HepG2 (cell line): ENCODE data around the gene PIGX. TPM values are rescaled to one million over a fixed set of nuclear protein-coding genes. Genes with fewer than 3 reads are reported as not detected.

Source experiments
- ADNP ChIP-seq: sonication (generic); formaldehyde crosslinking; IDR thresholded peaks from 2 replicates; pipeline ENCODE4 v1.4.0; 2020; ENCODE audit warnings: missing genetic modification reagents
- DR1 ChIP-seq: sonication (generic); formaldehyde crosslinking; IDR thresholded peaks from 2 replicates; pipeline ENCODE4 v1.8.0; 2021; ENCODE audit warnings: mild to moderate bottlenecking, missing genetic modification reagents, inconsistent platforms
- HNRNPUL1 ChIP-seq: fragments of 200-400 bp; formaldehyde crosslinking; IDR thresholded peaks from 2 replicates; pipeline ENCODE4 v1.6.1; 2017; ENCODE audit warnings: low read depth, mild to moderate bottlenecking, low read length, moderate library complexity
- KAT2B ChIP-seq: fragments of 150-350 bp; IDR thresholded peaks from 2 replicates; pipeline ENCODE4 v1.6.1; 2014; ENCODE audit warnings: low read depth, low read length, borderline replicate concordance
- KDM5B ChIP-seq: sonication (generic); formaldehyde crosslinking; IDR thresholded peaks from 2 replicates; pipeline ENCODE4 v1.4.0; 2020; ENCODE audit warnings: missing genetic modification reagents, mild to moderate bottlenecking, borderline replicate concordance
- MED8 ChIP-seq: sonication (generic); formaldehyde crosslinking; IDR thresholded peaks from 2 replicates; pipeline ENCODE4 v1.8.1; 2023; ENCODE audit warnings: mild to moderate bottlenecking, missing genetic modification reagents; ENCODE audit not compliant: insufficient replicate concordance
- MEF2D ChIP-seq: sonication (generic); formaldehyde crosslinking; IDR thresholded peaks from 2 replicates; pipeline ENCODE4 v1.5.1; 2020; ENCODE audit warnings: mild to moderate bottlenecking, missing genetic modification reagents
- MIXL1 ChIP-seq: IDR thresholded peaks from 2 replicates; pipeline ENCODE4 v1.6.1; 2016
- MYC ChIP-seq: sonication (generic); formaldehyde crosslinking; IDR thresholded peaks from 2 replicates; pipeline ENCODE4 v1.9.0; 2021; ENCODE audit warnings: missing genetic modification reagents, borderline replicate concordance
- SIX4 ChIP-seq: sonication (generic); formaldehyde crosslinking; IDR thresholded peaks from 2 replicates; pipeline ENCODE4 v1.4.0; 2020; ENCODE audit warnings: missing genetic modification reagents
- ZFP36L2 ChIP-seq: sonication (generic); formaldehyde crosslinking; IDR thresholded peaks from 2 replicates; pipeline ENCODE4 v1.4.0; 2020; ENCODE audit warnings: missing genetic modification reagents
- ZFP41 ChIP-seq: sonication (generic); formaldehyde crosslinking; IDR thresholded peaks from 2 replicates; pipeline ENCODE4 v1.4.0; 2020; ENCODE audit warnings: mild to moderate bottlenecking, missing genetic modification reagents, borderline replicate concordance
- ZNF24 ChIP-seq: fragments of 450-650 bp; IDR thresholded peaks from 2 replicates; pipeline ENCODE4 v1.6.1; 2017; ENCODE audit warnings: antibody characterized with exemption, mild to moderate bottlenecking
- ZNF326 ChIP-seq: sonication (generic); formaldehyde crosslinking; IDR thresholded peaks from 2 replicates; pipeline ENCODE4 v1.4.0; 2020; ENCODE audit warnings: missing genetic modification reagents, borderline replicate concordance
- ZNF616 ChIP-seq: sonication (generic); formaldehyde crosslinking; IDR thresholded peaks from 2 replicates; pipeline ENCODE4 v1.5.0; 2020; ENCODE audit warnings: low read depth, mild to moderate bottlenecking, missing genetic modification reagents
- ZNF629 ChIP-seq: sonication (generic); formaldehyde crosslinking; conservative IDR thresholded peaks from 2 replicates; pipeline ENCODE4 v1.5.0; 2020; ENCODE audit warnings: missing genetic modification reagents
- ZNF788 ChIP-seq: sonication (generic); formaldehyde crosslinking; IDR thresholded peaks from 2 replicates; pipeline ENCODE4 v1.5.0; 2020; ENCODE audit warnings: mild to moderate bottlenecking, missing genetic modification reagents, borderline replicate concordance
- ZSCAN9 ChIP-seq: IDR thresholded peaks from 2 replicates; pipeline ENCODE4 v1.6.1; 2016; ENCODE audit warnings: borderline replicate concordance
- polyA plus RNA-seq, 8 experiments: library from polyadenylated mRNA; depleted of rRNA in 3 of 8; stranded (reverse) in 7 of 8; unstranded in 1 of 8; fragments of >200 nt; fragmentation: Illumina TruSeq in 4 of 8; extraction: Trizol in 4 of 8; gene quantifications; 2 replicates each; pipeline versions ENCODE4 v1.2.1 to v1.2.3, GENCODE V29; 2011 to 2016; ENCODE audit warnings: low read depth in 4 of 8, missing spikeins in 1 of 8, mixed read lengths in 1 of 8; ENCODE audit not compliant: insufficient read depth in 1 of 8
- total RNA-seq, 5 experiments: library from RNA; depleted of rRNA; stranded (reverse); fragments of >200 nt; fragmentation: Illumina TruSeq; extraction: Trizol; gene quantifications; 2 replicates each; pipeline ENCODE4 v1.2.3, GENCODE V29; 2016; ENCODE audit warnings: low read depth in 1 of 5
- TF ChIP-seq, protein P1 (sequence below): sonication (generic); formaldehyde crosslinking; IDR thresholded peaks from 2 replicates; pipeline ENCODE4 v1.8.0; 2022; ENCODE audit warnings: missing genetic modification reagents, mild to moderate bottlenecking, borderline replicate concordance
- TF ChIP-seq, protein P2 (sequence below): IDR thresholded peaks from 2 replicates; pipeline ENCODE4 v1.6.1; 2016; ENCODE audit warnings: missing genetic modification reagents, missing compliant biosample characterization
- TF ChIP-seq, protein P3 (sequence below): sonication (generic); formaldehyde crosslinking; IDR thresholded peaks from 2 replicates; pipeline ENCODE4 v1.5.0; 2020; ENCODE audit warnings: mild to moderate bottlenecking, missing genetic modification reagents, borderline replicate concordance
- TF ChIP-seq, protein P4 (sequence below): sonication (generic); formaldehyde crosslinking; IDR thresholded peaks from 2 replicates; pipeline ENCODE4 v1.5.1; 2020; ENCODE audit warnings: mild to moderate bottlenecking, missing genetic modification reagents, borderline replicate concordance
- TF ChIP-seq, protein P5 (sequence below): sonication (generic); formaldehyde crosslinking; IDR thresholded peaks from 2 replicates; pipeline ENCODE4 v1.5.1; 2020; ENCODE audit warnings: missing genetic modification reagents, mild to moderate bottlenecking, borderline replicate concordance

Gene PIGX
- total and polyA plus RNA-seq, 2 of the 13 experiments (the other 11 are each of a cell fraction or from before 2014, with no cell fraction given), result 13.2 to 21.3 TPM

DNA sequence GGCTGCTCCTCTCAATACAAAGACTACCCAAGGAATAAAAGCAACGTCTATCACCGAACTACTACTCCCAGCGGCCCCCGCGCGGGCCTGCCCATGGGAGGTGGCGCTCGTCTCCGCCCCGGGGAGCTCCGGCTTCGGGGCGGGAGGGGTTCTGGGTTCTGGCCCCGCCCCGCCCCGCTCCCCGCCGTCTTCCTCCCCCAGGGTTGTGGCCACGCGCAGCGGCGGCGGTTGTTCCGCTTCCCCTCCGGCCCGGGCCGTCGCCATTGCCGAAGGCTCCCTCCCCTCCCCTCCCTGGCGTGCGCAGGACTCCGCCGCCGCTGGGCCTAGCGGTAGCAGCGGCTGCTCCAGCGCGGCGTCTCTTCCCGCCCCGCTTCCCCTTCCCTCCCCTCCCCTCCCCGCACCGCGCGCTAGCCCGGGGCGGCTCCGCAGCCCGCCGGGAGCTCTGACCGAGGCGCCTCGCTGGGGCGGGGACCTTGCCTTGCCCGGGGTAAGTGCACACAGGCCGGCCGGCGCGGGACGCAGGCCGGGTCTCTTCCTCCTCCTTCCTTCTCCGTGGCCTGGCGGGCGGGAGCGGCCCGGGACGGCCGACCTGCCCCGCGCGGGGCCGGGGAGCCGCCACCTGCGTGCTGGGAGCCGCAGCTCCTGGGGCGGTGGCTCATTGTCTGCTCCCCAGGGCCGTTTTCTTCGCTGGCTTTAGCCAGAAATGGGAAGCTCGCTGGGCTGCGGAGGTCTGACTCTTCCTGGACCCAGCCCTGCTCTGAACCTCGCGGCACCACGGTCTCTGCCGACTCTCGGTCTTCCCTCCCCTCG is 27.7 kb downstream of the PIGX start, which contains the start of gene PAK2 (continued):
- TF ChIP-seq, protein P1, sequence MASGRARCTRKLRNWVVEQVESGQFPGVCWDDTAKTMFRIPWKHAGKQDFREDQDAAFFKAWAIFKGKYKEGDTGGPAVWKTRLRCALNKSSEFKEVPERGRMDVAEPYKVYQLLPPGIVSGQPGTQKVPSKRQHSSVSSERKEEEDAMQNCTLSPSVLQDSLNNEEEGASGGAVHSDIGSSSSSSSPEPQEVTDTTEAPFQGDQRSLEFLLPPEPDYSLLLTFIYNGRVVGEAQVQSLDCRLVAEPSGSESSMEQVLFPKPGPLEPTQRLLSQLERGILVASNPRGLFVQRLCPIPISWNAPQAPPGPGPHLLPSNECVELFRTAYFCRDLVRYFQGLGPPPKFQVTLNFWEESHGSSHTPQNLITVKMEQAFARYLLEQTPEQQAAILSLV (CRISPR knock-in tag), result no peak
- TF ChIP-seq, protein P2, sequence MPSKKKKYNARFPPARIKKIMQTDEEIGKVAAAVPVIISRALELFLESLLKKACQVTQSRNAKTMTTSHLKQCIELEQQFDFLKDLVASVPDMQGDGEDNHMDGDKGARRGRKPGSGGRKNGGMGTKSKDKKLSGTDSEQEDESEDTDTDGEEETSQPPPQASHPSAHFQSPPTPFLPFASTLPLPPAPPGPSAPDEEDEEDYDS (CRISPR knock-in tag), result no peak
- TF ChIP-seq, protein P3, sequence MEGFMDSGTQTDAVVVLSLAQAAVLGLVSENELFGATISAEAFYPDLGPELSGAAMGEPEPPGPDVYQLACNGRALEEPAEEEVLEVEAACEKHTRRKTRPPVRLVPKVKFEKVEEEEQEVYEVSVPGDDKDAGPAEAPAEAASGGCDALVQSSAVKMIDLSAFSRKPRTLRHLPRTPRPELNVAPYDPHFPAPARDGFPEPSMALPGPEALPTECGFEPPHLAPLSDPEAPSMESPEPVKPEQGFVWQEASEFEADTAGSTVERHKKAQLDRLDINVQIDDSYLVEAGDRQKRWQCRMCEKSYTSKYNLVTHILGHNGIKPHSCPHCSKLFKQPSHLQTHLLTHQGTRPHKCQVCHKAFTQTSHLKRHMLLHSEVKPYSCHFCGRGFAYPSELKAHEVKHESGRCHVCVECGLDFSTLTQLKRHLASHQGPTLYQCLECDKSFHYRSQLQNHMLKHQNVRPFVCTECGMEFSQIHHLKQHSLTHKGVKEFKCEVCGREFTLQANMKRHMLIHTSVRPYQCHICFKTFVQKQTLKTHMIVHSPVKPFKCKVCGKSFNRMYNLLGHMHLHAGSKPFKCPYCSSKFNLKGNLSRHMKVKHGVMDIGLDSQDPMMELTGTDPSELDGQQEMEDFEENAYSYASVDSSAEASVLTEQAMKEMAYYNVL (CRISPR knock-in tag), result no peak
- no peak for TF ChIP-seq ZNF629 (CRISPR knock-in tag)
- no peak; the same call in 1 of the 2 replicates for TF ChIP-seq DR1 (CRISPR knock-in tag)
- no peak for TF ChIP-seq MIXL1 (CRISPR knock-in tag)
- TF ChIP-seq, protein P4, sequence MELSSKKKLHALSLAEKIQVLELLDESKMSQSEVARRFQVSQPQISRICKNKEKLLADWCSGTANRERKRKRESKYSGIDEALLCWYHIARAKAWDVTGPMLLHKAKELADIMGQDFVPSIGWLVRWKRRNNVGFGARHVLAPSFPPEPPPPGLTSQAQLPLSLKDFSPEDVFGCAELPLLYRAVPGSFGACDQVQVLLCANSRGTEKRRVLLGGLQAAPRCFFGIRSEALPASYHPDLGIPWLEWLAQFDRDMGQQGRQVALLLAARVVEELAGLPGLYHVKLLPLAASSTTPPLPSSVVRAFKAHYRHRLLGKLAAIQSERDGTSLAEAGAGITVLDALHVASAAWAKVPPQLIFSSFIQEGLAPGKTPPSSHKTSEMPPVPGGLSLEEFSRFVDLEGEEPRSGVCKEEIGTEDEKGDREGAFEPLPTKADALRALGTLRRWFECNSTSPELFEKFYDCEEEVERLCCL (CRISPR knock-in tag), result no peak
- TF ChIP-seq MEF2D, result no peak
- TF ChIP-seq ZFP41, result no peak
- no peak for TF ChIP-seq ZFP36L2 (CRISPR knock-in tag)
- peak; percentile 94 for TF ChIP-seq MYC (CRISPR knock-in tag)
- 0 out of 2 replicates have a peak, but pooled peaks have one; percentile 44 for TF ChIP-seq ZNF616 (CRISPR knock-in tag)
- TF ChIP-seq KDM5B (CRISPR knock-in tag), result peak; percentile 50; the same call in 1 of the 2 replicates
- TF ChIP-seq KAT2B, result no peak
- no peak for TF ChIP-seq ZNF326 (CRISPR knock-in tag)
- no peak for TF ChIP-seq HNRNPUL1
- no peak for TF ChIP-seq MED8
- no peak for TF ChIP-seq ZNF788 (CRISPR knock-in tag)
- no peak for TF ChIP-seq ZNF24
- TF ChIP-seq ADNP (CRISPR knock-in tag), result no peak
- TF ChIP-seq ZSCAN9 (CRISPR knock-in tag), result no peak; the same call in 1 of the 2 replicates
- TF ChIP-seq, protein P5, sequence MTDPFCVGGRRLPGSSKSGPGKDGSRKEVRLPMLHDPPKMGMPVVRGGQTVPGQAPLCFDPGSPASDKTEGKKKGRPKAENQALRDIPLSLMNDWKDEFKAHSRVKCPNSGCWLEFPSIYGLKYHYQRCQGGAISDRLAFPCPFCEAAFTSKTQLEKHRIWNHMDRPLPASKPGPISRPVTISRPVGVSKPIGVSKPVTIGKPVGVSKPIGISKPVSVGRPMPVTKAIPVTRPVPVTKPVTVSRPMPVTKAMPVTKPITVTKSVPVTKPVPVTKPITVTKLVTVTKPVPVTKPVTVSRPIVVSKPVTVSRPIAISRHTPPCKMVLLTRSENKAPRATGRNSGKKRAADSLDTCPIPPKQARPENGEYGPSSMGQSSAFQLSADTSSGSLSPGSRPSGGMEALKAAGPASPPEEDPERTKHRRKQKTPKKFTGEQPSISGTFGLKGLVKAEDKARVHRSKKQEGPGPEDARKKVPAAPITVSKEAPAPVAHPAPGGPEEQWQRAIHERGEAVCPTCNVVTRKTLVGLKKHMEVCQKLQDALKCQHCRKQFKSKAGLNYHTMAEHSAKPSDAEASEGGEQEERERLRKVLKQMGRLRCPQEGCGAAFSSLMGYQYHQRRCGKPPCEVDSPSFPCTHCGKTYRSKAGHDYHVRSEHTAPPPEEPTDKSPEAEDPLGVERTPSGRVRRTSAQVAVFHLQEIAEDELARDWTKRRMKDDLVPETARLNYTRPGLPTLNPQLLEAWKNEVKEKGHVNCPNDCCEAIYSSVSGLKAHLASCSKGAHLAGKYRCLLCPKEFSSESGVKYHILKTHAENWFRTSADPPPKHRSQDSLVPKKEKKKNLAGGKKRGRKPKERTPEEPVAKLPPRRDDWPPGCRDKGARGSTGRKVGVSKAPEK (CRISPR knock-in tag), result no peak
- no peak for TF ChIP-seq SIX4
